H9 (cell line): ENCODE data around the gene ILDR2. TPM values are rescaled to one million over a fixed set of nuclear protein-coding genes. Genes with fewer than 3 reads are reported as not detected.

ENCODE experiments used
- DNase-seq: peaks from one replicate; pipeline ENCODE4 v3.0.0-alpha.2; 2017
- H2AFZ ChIP-seq: one replicate; pipeline ENCODE4 v1.6.1; 2013; ENCODE audit warnings: mild to moderate bottlenecking, low read length, control low read depth, moderate library complexity
- H2AK5ac ChIP-seq: 2 replicates; pipeline ENCODE4 v1.6.1; 2013; ENCODE audit warnings: low read length, control low read depth, mixed read lengths; ENCODE audit not compliant: insufficient read length
- H2BK120ac ChIP-seq: one replicate; pipeline ENCODE4 v1.6.1; 2013; ENCODE audit warnings: low read depth, mild to moderate bottlenecking, low read length, control low read depth, inconsistent platforms; ENCODE audit not compliant: poor library complexity, severe bottlenecking
- H2BK12ac ChIP-seq: 2 replicates; pipeline ENCODE4 v1.6.1; 2013; ENCODE audit warnings: low read length, control low read depth, mixed read lengths, low read depth; ENCODE audit not compliant: insufficient read length
- H2BK15ac ChIP-seq: 2 replicates; pipeline ENCODE4 v1.6.1; 2013; ENCODE audit warnings: low read depth, low read length, control low read depth
- H2BK20ac ChIP-seq: one replicate; pipeline ENCODE4 v1.6.1; 2013; ENCODE audit warnings: low read depth, mild to moderate bottlenecking, low read length, control low read depth, inconsistent platforms; ENCODE audit not compliant: poor library complexity, severe bottlenecking
- H2BK5ac ChIP-seq: 2 replicates; pipeline ENCODE4 v1.6.1; 2013; ENCODE audit warnings: low read length, control low read depth, mixed read lengths; ENCODE audit not compliant: insufficient read length
- H3K14ac ChIP-seq: 2 replicates; pipeline ENCODE4 v1.6.1; 2013; ENCODE audit warnings: low read length, control low read depth; ENCODE audit not compliant: insufficient read depth
- H3K18ac ChIP-seq: 2 replicates; pipeline ENCODE4 v1.6.1; 2013; ENCODE audit warnings: low read depth, mild to moderate bottlenecking, mixed read lengths, low read length, control low read depth; ENCODE audit not compliant: insufficient read length
- H3K23ac ChIP-seq: 2 replicates; pipeline ENCODE4 v1.6.1; 2013; ENCODE audit warnings: low read length, control low read depth, mixed read lengths, low read depth; ENCODE audit not compliant: insufficient read length
- H3K23me2 ChIP-seq: 2 replicates; pipeline ENCODE4 v1.6.1; 2013; ENCODE audit warnings: low read depth, mild to moderate bottlenecking, mixed read lengths, low read length, control low read depth; ENCODE audit not compliant: insufficient read length, poor library complexity, severe bottlenecking
- H3K27ac ChIP-seq: 2 replicates; pipeline ENCODE4 v1.5.1; 2013; ENCODE audit warnings: low read length, control low read depth, mixed read lengths, low read depth; ENCODE audit not compliant: insufficient read length
- H3K27me3 ChIP-seq: 2 replicates; pipeline ENCODE4 v1.6.1; 2013; ENCODE audit warnings: low read length, control low read depth, inconsistent platforms; ENCODE audit not compliant: insufficient read depth
- H3K4ac ChIP-seq: 2 replicates; pipeline ENCODE4 v1.6.1; 2013; ENCODE audit warnings: low read depth, mild to moderate bottlenecking, control low read depth, inconsistent platforms, low read length, moderate library complexity
- H3K4me1 ChIP-seq: 2 replicates; pipeline ENCODE4 v1.6.1; 2013; ENCODE audit warnings: low read length, control low read depth, inconsistent platforms; ENCODE audit not compliant: insufficient read depth
- H3K4me2 ChIP-seq: 2 replicates; pipeline ENCODE4 v1.6.1; 2013; ENCODE audit warnings: low read length, control low read depth, mixed read lengths; ENCODE audit not compliant: insufficient read length, insufficient read depth
- H3K56ac ChIP-seq: 2 replicates; pipeline ENCODE4 v1.6.1; 2013; ENCODE audit warnings: low read depth, mild to moderate bottlenecking, mixed read lengths, low read length, control low read depth; ENCODE audit not compliant: insufficient read length
- H3K79me1 ChIP-seq: 2 replicates; pipeline ENCODE4 v1.6.1; 2013; ENCODE audit warnings: low read depth, mild to moderate bottlenecking, moderate library complexity, low read length, control low read depth, inconsistent platforms; ENCODE audit not compliant: insufficient read depth, poor library complexity, severe bottlenecking
- H3K79me2 ChIP-seq: 2 replicates; pipeline ENCODE4 v1.6.1; 2013; ENCODE audit warnings: low read length, control low read depth, inconsistent platforms; ENCODE audit not compliant: insufficient read depth
- H3K9ac ChIP-seq: 2 replicates; pipeline ENCODE4 v1.6.1; 2013; ENCODE audit warnings: low read length, control low read depth, mixed read lengths; ENCODE audit not compliant: insufficient read length; ENCODE audit errors: extremely low read depth
- H3K9me3 ChIP-seq: one replicate; pipeline ENCODE4 v1.6.1; 2013; ENCODE audit warnings: low read depth, low read length, inconsistent platforms; ENCODE audit not compliant: control insufficient read depth
- H3T11ph ChIP-seq: one replicate; pipeline ENCODE4 v1.6.1; 2013; ENCODE audit warnings: mild to moderate bottlenecking, low read length, control low read depth, inconsistent platforms
- H4K20me1 ChIP-seq: one replicate; pipeline ENCODE4 v1.6.1; 2013; ENCODE audit not compliant: control insufficient read depth, insufficient read length, insufficient read depth
- H4K5ac ChIP-seq: 2 replicates; pipeline ENCODE4 v1.6.1; 2013; ENCODE audit warnings: low read depth, mild to moderate bottlenecking, mixed read lengths, low read length, control low read depth; ENCODE audit not compliant: insufficient read length
- H4K8ac ChIP-seq: replicated peaks from 2 replicates; pipeline ENCODE4 v1.6.1; 2013; ENCODE audit warnings: low read length, control low read depth, mixed read lengths, low read depth; ENCODE audit not compliant: insufficient read length
- H4K91ac ChIP-seq: 2 replicates; pipeline ENCODE4 v1.6.1; 2013; ENCODE audit warnings: low read depth, mild to moderate bottlenecking, moderate library complexity, mixed read lengths, low read length, control low read depth; ENCODE audit not compliant: insufficient read length
- H3K27ac Mint-ChIP-seq, 3 experiments: 2 replicates in 2 of 3; 3 replicates in 1 of 3; pipeline ENCODE4 v1.8.0; 2020 to 2021; ENCODE audit warnings: mixed read lengths in 3 of 3, mild to moderate bottlenecking in 1 of 3, moderate library complexity in 1 of 3
- H3K27me3 Mint-ChIP-seq: 2 replicates; pipeline ENCODE4 v1.8.0; 2021; ENCODE audit warnings: low read depth, mild to moderate bottlenecking, moderate library complexity, mixed read lengths
- H3K36me3 Mint-ChIP-seq, 3 experiments: 2 replicates in 2 of 3; 3 replicates in 1 of 3; pipeline ENCODE4 v1.8.0; 2020 to 2021; ENCODE audit warnings: low read depth in 3 of 3, mixed read lengths in 3 of 3; ENCODE audit not compliant: insufficient read depth in 1 of 3
- H3K4me1 Mint-ChIP-seq, 2 experiments: 2 replicates each; pipeline ENCODE4 v1.8.0; 2020; ENCODE audit warnings: mixed read lengths in 2 of 2
- H3K4me3 Mint-ChIP-seq, 2 experiments: 2 replicates in 1 of 2; 3 replicates in 1 of 2; pipeline ENCODE4 v1.8.0; 2020 to 2021; ENCODE audit warnings: mild to moderate bottlenecking in 2 of 2, mixed read lengths in 2 of 2, moderate library complexity in 1 of 2
- H3K9me3 Mint-ChIP-seq, 2 experiments: 2 replicates in 1 of 2; 3 replicates in 1 of 2; pipeline ENCODE4 v1.8.0; 2020; ENCODE audit warnings: mild to moderate bottlenecking in 2 of 2, mixed read lengths in 2 of 2, moderate library complexity in 1 of 2
- WGBS: extraction: QIAGEN DNeasy Blood & Tissue Kit; methylation state at CpG from one replicate; pipeline ENCODE4 v1.1.7; 2013; ENCODE audit warnings: missing lambda C conversion rate, low lambda C conversion rate, mixed read lengths; ENCODE audit not compliant: insufficient read length; ENCODE audit errors: extremely low coverage; 5-methylcytosine and 5-hydroxymethylcytosine counted together
- total RNA-seq: library from RNA; stranded (reverse); gene quantifications from 2 replicates; pipeline ENCODE4 v1.2.1, GENCODE V29; 2021
- TF ChIP-seq, protein P1 (sequence below): fragments of 200-600 bp; sonication (generic); conservative IDR thresholded peaks from 3 replicates; pipeline ENCODE4 v1.8.0; 2021; ENCODE audit warnings: antibody characterized with exemption, mild to moderate bottlenecking

The ILDR2 gene
- total RNA-seq, 1 experiment from 2014 or later, result 1.1 TPM

DNA sequence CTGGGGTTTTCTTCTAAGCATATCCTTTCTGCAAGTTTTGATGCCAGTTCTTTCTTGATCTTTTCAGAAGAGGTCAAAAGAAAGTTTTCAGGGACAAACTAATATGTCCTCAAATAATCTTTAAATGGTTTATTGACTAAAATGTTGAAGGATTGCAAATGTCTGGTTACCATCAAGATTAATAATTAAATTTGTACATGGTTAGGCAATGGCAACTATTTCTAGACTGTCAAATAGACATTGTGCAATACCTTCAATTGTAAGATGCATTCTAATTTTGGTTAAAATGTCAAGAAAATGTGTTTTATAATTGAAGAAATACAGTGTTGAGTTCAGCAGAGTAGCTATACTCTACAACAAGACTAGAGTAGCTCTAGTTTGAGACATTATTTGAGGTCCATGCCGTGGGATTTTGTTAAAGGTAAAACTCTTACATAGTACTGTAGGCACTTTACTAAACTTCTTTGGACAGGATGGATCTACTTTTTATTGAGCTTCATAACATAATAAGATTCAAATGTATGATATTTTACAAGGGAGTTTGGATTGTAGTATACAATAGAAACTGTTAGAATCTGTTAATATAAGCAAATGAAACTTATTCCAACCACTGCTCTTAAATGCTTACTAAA is 36.3 kb upstream of the ILDR2 start:
- no peak overlapping the region for H4K91ac ChIP-seq
- H3K4ac ChIP-seq, result no peak overlapping the region
- no peaks in the 10 kb centered on the region for H3K9me3 ChIP-seq
- H4K5ac ChIP-seq, result no peak overlapping the region
- Mint-ChIP-seq H3K4me3 (no peak overlapping the region), H3K9me3 (no peaks in the 10 kb centered on the region), H3K36me3 (no peaks in the 10 kb centered on the region), H3K4me1 (peaks cover 6 to 12% of the 10 kb centered on the region in 2 experiments; a peak in 3 of 4 replicates), H3K27me3 (no peaks in the 10 kb centered on the region; the same call in 1 of the 2 replicates), H3K27ac (no peak overlapping the region)
- H2BK5ac ChIP-seq, result no peak overlapping the region
- H3K4me1 ChIP-seq, result no peaks in the 10 kb centered on the region
- H2AK5ac ChIP-seq, result no peak overlapping the region
- no peak overlapping the region for H2BK12ac ChIP-seq
- no peak overlapping the region for H2BK15ac ChIP-seq
- H3K23me2 ChIP-seq, result no peaks in the 10 kb centered on the region
- TF ChIP-seq, protein P1, sequence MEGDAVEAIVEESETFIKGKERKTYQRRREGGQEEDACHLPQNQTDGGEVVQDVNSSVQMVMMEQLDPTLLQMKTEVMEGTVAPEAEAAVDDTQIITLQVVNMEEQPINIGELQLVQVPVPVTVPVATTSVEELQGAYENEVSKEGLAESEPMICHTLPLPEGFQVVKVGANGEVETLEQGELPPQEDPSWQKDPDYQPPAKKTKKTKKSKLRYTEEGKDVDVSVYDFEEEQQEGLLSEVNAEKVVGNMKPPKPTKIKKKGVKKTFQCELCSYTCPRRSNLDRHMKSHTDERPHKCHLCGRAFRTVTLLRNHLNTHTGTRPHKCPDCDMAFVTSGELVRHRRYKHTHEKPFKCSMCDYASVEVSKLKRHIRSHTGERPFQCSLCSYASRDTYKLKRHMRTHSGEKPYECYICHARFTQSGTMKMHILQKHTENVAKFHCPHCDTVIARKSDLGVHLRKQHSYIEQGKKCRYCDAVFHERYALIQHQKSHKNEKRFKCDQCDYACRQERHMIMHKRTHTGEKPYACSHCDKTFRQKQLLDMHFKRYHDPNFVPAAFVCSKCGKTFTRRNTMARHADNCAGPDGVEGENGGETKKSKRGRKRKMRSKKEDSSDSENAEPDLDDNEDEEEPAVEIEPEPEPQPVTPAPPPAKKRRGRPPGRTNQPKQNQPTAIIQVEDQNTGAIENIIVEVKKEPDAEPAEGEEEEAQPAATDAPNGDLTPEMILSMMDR, result no peak
- H4K8ac ChIP-seq, result no peak overlapping the region
- no peak overlapping the region for H3T11ph ChIP-seq
- no peak overlapping the region for H3K56ac ChIP-seq
- WGBS, result no CpG with 5 or more reads among the region's 1 CpG
- no peak overlapping the region for H3K27ac ChIP-seq
- H3K14ac ChIP-seq, result no peak overlapping the region
- H3K18ac ChIP-seq, result no peak overlapping the region
- H3K27me3 ChIP-seq, result no peaks in the 10 kb centered on the region
- H2AFZ ChIP-seq, result no peak overlapping the region
- no peak overlapping the region for H2BK20ac ChIP-seq
- no peak for DNase-seq
- H2BK120ac ChIP-seq, result no peak overlapping the region
- H3K4me2 ChIP-seq, result no peak overlapping the region
- no peaks in the 10 kb centered on the region for H4K20me1 ChIP-seq
- H3K79me1 ChIP-seq, result no peaks in the 10 kb centered on the region
- no peaks in the 10 kb centered on the region for H3K79me2 ChIP-seq
- no peak overlapping the region for H3K23ac ChIP-seq
- H3K9ac ChIP-seq, result no peak overlapping the region
